Measurements from ENCODE around the gene TMEM69. TPM values are rescaled to one million over a fixed set of nuclear protein-coding genes. Genes with fewer than 3 reads are reported as not detected.

The TMEM69 gene
- total and polyA plus RNA-seq, 2 experiments from 2014 or later = 59.7 to 62.4 TPM

DNA sequence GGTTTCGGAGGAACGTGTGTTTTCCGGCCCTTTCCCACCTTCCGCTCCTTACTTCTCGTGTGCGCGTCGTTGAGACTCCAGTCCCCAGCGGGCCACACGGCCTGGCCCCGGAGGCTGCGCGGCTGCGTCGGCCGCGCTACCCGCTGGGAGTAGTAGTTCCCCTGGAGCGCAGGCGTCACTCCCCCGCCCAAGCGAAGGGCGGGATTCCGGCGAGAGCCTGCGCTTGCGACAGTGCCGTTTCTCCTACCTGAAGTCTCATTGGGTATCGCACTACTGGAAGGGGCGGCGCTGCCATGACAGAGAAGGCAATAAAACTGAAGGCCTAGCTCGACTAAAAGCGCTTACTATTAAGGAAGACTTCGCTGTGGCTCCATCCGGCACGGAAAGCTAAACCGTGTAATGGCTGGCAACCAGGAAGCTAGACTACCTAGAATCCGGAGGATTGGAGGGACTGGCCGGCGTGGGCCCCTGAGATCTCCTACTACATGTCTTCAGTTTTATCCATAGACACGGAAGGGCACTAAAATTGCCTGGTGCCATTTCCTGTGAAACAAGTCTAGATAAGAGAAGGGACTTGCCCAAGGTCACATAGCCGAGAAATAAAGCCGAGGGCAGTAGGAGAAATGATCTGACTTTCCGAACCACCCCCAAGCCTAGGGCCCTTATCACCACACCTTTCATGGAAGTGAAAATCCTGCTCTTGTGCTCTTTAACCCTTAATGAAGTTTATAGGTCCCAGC lies 797 bp upstream of the TMEM69 start:
- no peaks in the 10 kb centered on the region for H3K9me2 ChIP-seq (ENCODE audit: insufficient read depth)
- Mint-ChIP-seq H3K27ac (peak overlapping the region; percentile 100), H3K4me3 (peak overlapping the region; percentile 98), H3K36me3 (ENCODE audit: low read depth) (peaks cover 12% of the 10 kb centered on the region), H3K9me3 (no peaks in the 10 kb centered on the region; the same call in 2 of the 3 replicates), H3K27me3 (ENCODE audit: insufficient read depth, low read depth, poor library complexity) (peaks cover 17% of the 10 kb centered on the region), H3K4me1 (peaks cover 23% of the 10 kb centered on the region)
- peak; percentile 99 for DNase-seq (ENCODE audit: low spot score)
- TF ChIP-seq, protein P1, sequence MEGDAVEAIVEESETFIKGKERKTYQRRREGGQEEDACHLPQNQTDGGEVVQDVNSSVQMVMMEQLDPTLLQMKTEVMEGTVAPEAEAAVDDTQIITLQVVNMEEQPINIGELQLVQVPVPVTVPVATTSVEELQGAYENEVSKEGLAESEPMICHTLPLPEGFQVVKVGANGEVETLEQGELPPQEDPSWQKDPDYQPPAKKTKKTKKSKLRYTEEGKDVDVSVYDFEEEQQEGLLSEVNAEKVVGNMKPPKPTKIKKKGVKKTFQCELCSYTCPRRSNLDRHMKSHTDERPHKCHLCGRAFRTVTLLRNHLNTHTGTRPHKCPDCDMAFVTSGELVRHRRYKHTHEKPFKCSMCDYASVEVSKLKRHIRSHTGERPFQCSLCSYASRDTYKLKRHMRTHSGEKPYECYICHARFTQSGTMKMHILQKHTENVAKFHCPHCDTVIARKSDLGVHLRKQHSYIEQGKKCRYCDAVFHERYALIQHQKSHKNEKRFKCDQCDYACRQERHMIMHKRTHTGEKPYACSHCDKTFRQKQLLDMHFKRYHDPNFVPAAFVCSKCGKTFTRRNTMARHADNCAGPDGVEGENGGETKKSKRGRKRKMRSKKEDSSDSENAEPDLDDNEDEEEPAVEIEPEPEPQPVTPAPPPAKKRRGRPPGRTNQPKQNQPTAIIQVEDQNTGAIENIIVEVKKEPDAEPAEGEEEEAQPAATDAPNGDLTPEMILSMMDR (conservative IDR thresholded peaks at IDR 0.05; ENCODE audit: low read depth in 2 of 2) = no peak
- TF ChIP-seq ZNF114 (CRISPR knock-in tag; IDR thresholded peaks at IDR 0.05) (no peak), POLR2AphosphoS5 (IDR thresholded peaks at IDR 0.05; ENCODE audit: low read depth) (peak; percentile 72), ZNF331 (CRISPR knock-in tag; IDR thresholded peaks at IDR 0.05; ENCODE audit: low read depth) (no peak), NANOG (IDR thresholded peaks at IDR 0.05; ENCODE audit: borderline replicate concordance) (no peak), JUNB (IDR thresholded peaks at IDR 0.05; ENCODE audit: unreplicated experiment) (peak; percentile 16), EZH2 (IDR thresholded peaks at IDR 0.05; ENCODE audit: low read depth, unreplicated experiment) (no peak), EZH2phosphoT487 (IDR thresholded peaks at IDR 0.05; ENCODE audit: unreplicated experiment) (no peak), CREB1 (CRISPR knock-in tag; IDR thresholded peaks at IDR 0.05; ENCODE audit: low read depth) (peak; percentile 85)
- TF ChIP-seq, protein P2, sequence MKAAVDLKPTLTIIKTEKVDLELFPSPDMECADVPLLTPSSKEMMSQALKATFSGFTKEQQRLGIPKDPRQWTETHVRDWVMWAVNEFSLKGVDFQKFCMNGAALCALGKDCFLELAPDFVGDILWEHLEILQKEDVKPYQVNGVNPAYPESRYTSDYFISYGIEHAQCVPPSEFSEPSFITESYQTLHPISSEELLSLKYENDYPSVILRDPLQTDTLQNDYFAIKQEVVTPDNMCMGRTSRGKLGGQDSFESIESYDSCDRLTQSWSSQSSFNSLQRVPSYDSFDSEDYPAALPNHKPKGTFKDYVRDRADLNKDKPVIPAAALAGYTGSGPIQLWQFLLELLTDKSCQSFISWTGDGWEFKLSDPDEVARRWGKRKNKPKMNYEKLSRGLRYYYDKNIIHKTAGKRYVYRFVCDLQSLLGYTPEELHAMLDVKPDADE (IDR thresholded peaks at IDR 0.05) = peak; percentile 97
- TF ChIP-seq, protein P3, sequence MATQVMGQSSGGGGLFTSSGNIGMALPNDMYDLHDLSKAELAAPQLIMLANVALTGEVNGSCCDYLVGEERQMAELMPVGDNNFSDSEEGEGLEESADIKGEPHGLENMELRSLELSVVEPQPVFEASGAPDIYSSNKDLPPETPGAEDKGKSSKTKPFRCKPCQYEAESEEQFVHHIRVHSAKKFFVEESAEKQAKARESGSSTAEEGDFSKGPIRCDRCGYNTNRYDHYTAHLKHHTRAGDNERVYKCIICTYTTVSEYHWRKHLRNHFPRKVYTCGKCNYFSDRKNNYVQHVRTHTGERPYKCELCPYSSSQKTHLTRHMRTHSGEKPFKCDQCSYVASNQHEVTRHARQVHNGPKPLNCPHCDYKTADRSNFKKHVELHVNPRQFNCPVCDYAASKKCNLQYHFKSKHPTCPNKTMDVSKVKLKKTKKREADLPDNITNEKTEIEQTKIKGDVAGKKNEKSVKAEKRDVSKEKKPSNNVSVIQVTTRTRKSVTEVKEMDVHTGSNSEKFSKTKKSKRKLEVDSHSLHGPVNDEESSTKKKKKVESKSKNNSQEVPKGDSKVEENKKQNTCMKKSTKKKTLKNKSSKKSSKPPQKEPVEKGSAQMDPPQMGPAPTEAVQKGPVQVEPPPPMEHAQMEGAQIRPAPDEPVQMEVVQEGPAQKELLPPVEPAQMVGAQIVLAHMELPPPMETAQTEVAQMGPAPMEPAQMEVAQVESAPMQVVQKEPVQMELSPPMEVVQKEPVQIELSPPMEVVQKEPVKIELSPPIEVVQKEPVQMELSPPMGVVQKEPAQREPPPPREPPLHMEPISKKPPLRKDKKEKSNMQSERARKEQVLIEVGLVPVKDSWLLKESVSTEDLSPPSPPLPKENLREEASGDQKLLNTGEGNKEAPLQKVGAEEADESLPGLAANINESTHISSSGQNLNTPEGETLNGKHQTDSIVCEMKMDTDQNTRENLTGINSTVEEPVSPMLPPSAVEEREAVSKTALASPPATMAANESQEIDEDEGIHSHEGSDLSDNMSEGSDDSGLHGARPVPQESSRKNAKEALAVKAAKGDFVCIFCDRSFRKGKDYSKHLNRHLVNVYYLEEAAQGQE (IDR thresholded peaks at IDR 0.05; ENCODE audit: unreplicated experiment) = no peak
- TF ChIP-seq, protein P4, sequence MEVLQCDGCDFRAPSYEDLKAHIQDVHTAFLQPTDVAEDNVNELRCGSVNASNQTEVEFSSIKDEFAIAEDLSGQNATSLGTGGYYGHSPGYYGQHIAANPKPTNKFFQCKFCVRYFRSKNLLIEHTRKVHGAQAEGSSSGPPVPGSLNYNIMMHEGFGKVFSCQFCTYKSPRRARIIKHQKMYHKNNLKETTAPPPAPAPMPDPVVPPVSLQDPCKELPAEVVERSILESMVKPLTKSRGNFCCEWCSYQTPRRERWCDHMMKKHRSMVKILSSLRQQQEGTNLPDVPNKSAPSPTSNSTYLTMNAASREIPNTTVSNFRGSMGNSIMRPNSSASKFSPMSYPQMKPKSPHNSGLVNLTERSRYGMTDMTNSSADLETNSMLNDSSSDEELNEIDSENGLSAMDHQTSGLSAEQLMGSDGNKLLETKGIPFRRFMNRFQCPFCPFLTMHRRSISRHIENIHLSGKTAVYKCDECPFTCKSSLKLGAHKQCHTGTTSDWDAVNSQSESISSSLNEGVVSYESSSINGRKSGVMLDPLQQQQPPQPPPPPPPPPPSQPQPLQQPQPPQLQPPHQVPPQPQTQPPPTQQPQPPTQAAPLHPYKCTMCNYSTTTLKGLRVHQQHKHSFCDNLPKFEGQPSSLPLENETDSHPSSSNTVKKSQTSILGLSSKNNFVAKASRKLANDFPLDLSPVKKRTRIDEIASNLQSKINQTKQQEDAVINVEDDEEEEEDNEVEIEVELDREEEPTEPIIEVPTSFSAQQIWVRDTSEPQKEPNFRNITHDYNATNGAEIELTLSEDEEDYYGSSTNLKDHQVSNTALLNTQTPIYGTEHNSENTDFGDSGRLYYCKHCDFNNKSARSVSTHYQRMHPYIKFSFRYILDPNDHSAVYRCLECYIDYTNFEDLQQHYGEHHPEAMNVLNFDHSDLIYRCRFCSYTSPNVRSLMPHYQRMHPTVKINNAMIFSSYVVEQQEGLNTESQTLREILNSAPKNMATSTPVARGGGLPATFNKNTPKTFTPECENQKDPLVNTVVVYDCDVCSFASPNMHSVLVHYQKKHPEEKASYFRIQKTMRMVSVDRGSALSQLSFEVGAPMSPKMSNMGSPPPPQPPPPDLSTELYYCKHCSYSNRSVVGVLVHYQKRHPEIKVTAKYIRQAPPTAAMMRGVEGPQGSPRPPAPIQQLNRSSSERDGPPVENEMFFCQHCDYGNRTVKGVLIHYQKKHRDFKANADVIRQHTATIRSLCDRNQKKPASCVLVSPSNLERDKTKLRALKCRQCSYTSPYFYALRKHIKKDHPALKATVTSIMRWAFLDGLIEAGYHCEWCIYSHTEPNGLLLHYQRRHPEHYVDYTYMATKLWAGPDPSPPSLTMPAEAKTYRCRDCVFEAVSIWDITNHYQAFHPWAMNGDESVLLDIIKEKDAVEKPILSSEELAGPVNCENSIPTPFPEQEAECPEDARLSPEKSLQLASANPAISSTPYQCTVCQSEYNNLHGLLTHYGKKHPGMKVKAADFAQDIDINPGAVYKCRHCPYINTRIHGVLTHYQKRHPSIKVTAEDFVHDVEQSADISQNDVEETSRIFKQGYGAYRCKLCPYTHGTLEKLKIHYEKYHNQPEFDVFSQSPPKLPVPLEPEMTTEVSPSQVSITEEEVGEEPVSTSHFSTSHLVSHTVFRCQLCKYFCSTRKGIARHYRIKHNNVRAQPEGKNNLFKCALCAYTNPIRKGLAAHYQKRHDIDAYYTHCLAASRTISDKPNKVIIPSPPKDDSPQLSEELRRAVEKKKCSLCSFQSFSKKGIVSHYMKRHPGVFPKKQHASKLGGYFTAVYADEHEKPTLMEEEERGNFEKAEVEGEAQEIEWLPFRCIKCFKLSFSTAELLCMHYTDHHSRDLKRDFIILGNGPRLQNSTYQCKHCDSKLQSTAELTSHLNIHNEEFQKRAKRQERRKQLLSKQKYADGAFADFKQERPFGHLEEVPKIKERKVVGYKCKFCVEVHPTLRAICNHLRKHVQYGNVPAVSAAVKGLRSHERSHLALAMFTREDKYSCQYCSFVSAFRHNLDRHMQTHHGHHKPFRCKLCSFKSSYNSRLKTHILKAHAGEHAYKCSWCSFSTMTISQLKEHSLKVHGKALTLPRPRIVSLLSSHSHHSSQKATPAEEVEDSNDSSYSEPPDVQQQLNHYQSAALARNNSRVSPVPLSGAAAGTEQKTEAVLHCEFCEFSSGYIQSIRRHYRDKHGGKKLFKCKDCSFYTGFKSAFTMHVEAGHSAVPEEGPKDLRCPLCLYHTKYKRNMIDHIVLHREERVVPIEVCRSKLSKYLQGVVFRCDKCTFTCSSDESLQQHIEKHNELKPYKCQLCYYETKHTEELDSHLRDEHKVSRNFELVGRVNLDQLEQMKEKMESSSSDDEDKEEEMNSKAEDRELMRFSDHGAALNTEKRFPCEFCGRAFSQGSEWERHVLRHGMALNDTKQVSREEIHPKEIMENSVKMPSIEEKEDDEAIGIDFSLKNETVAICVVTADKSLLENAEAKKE (CRISPR knock-in tag; IDR thresholded peaks at IDR 0.05) = no peak
- peak; percentile 85 for ATAC-seq
- H3K4me2 ChIP-seq = peak overlapping the region; percentile 82
- peak overlapping the region; percentile 95 for H3K27ac ChIP-seq (ENCODE audit: low read depth)
- H3F3A ChIP-seq (replicated peaks; ENCODE audit: low read depth) = no peaks in the 10 kb centered on the region
- H3K36me3 ChIP-seq (ENCODE audit: insufficient read depth) = no peaks in the 10 kb centered on the region
- H3K27me3 ChIP-seq (ENCODE audit: insufficient read depth) = no peaks in the 10 kb centered on the region
- H4K20me1 ChIP-seq (replicated peaks; ENCODE audit: insufficient read depth) = peaks cover 13% of the 10 kb centered on the region; the same call in 1 of the 2 replicates
- no peak overlapping the region; the same call in 1 of the 2 replicates for H2AFZ ChIP-seq
- H3K79me2 ChIP-seq (replicated peaks; ENCODE audit: insufficient read depth) = peaks cover 73% of the 10 kb centered on the region
- peak overlapping the region; percentile 81 for H3K4me3 ChIP-seq
- H3K4me1 ChIP-seq (ENCODE audit: insufficient read depth) = peaks cover 12% of the 10 kb centered on the region
